GM21526 (cell line): Measurements from ENCODE around the gene COX4I2.
"Not testable (repeated sequence)": the region's sequence is repeated elsewhere in the genome, so short reads cannot be mapped to it uniquely, and the experiment has no call there.

Source experiments
- ATAC-seq: cut with Tn5 transposase; IDR thresholded peaks from one replicate; pipeline ENCODE4 v1.9.1; 2021; ENCODE audit warnings: moderate library complexity; ENCODE audit not compliant: unreplicated experiment, low FRiP score

COX4I2 gene

GRCh38 chr20:31648104-31648503 lies 10.4 kb downstream of the COX4I2 start:
- not testable (repeated sequence) for ATAC-seq

GRCh38 chr20:31652917-31653396 lies 15.2 kb downstream of the COX4I2 start:
- no peak for ATAC-seq

GRCh38 chr20:31653561-31653960 lies 15.8 kb downstream of the COX4I2 start:
- no peak for ATAC-seq

GRCh38 chr20:31654534-31654933 lies 16.8 kb downstream of the COX4I2 start:
- ATAC-seq = no peak

- peak; percentile 59 for ATAC-seq
Measured at GRCh38 chr20:31661625-31662371, 24.1 kb downstream of the COX4I2 start.

- ATAC-seq = no peak
Measured at GRCh38 chr20:31662372-31662854, 24.7 kb downstream of the COX4I2 start.

- ATAC-seq = no peak
Measured at GRCh38 chr20:31663524-31663837, 25.8 kb downstream of the COX4I2 start.

GRCh38 chr20:31663838-31664695 lies 26.4 kb downstream of the COX4I2 start:
- no peak for ATAC-seq

- ATAC-seq = no peak
Measured at GRCh38 chr20:31664696-31665354, 27.1 kb downstream of the COX4I2 start.

GRCh38 chr20:31665753-31666152 lies 28.0 kb downstream of the COX4I2 start:
- ATAC-seq = no peak

- ATAC-seq = no peak
Measured at GRCh38 chr20:31666258-31667042, 28.7 kb downstream of the COX4I2 start.

- no peak for ATAC-seq
Measured at GRCh38 chr20:31667315-31668285, 29.9 kb downstream of the COX4I2 start.

- ATAC-seq = not testable (repeated sequence)
Measured at GRCh38 chr20:31668944-31669343, 31.2 kb downstream of the COX4I2 start.

- ATAC-seq = no peak
Measured at GRCh38 chr20:31669876-31670275, 32.2 kb downstream of the COX4I2 start.

- ATAC-seq = no peak
Measured at GRCh38 chr20:31670371-31671228, 32.9 kb downstream of the COX4I2 start.

- no peak for ATAC-seq
Measured at GRCh38 chr20:31671324-31671723, 33.6 kb downstream of the COX4I2 start.

GRCh38 chr20:31673435-31673834 lies 35.7 kb downstream of the COX4I2 start:
- no peak for ATAC-seq

GRCh38 chr20:31673943-31674463 lies 36.3 kb downstream of the COX4I2 start:
- ATAC-seq = no peak
